SK-N-SH treated with all-trans-retinoic acid at 6 μM for 48 hours (cell line): ENCODE results near the gene WDR7.

Source experiments
- BACH2 ChIP-seq: fragments of 250-450 bp; sonication (Bioruptor Pico); IDR thresholded peaks from 2 replicates; pipeline ENCODE4 v1.9.0; 2021; ENCODE audit warnings: mild to moderate bottlenecking, borderline replicate concordance
- CSDC2 ChIP-seq: fragments of 250-450 bp; sonication (Bioruptor Pico); IDR thresholded peaks from 2 replicates; pipeline ENCODE4 v1.5.0; 2020; ENCODE audit warnings: mild to moderate bottlenecking, moderate library complexity
- ISL1 ChIP-seq: fragments of 250-450 bp; sonication (Bioruptor Pico); IDR thresholded peaks from 2 replicates; pipeline ENCODE4 v2.1.2; 2022; ENCODE audit warnings: mild to moderate bottlenecking, moderate library complexity
- PPARA ChIP-seq: fragments of 250-450 bp; sonication (Bioruptor Pico); IDR thresholded peaks from 2 replicates; pipeline ENCODE4 v1.5.0; 2020; ENCODE audit warnings: mild to moderate bottlenecking, borderline replicate concordance
- RARB ChIP-seq: fragments of 250-450 bp; sonication (Bioruptor Pico); IDR thresholded peaks from 2 replicates; pipeline ENCODE4 v1.8.0; 2021; ENCODE audit warnings: mild to moderate bottlenecking, moderate library complexity
- ZC3H10 ChIP-seq: fragments of 250-450 bp; sonication (Bioruptor Pico); IDR thresholded peaks from 2 replicates; pipeline ENCODE4 v1.5.1; 2021; ENCODE audit warnings: mild to moderate bottlenecking, moderate library complexity
- ZFP3 ChIP-seq: fragments of 250-450 bp; sonication (Bioruptor Pico); IDR thresholded peaks from 2 replicates; pipeline ENCODE4 v1.5.0; 2020; ENCODE audit warnings: mild to moderate bottlenecking, moderate library complexity
- ZFP30 ChIP-seq: fragments of 450-650 bp; formaldehyde crosslinking; IDR thresholded peaks from 2 replicates; pipeline ENCODE4 v1.5.0; 2022; ENCODE audit warnings: mild to moderate bottlenecking, moderate library complexity
- ZNF70 ChIP-seq: fragments of 450-650 bp; formaldehyde crosslinking; IDR thresholded peaks from 2 replicates; pipeline ENCODE4 v1.5.0; 2020; ENCODE audit warnings: mild to moderate bottlenecking, moderate library complexity
- ZNF8 ChIP-seq: fragments of 450-650 bp; formaldehyde crosslinking; IDR thresholded peaks from 2 replicates; pipeline ENCODE4 v1.5.0; 2020; ENCODE audit warnings: mild to moderate bottlenecking, moderate library complexity
- TF ChIP-seq, protein P1 (sequence below): fragments of 250-450 bp; sonication (Bioruptor Pico); IDR thresholded peaks from 2 replicates; pipeline ENCODE4 v1.8.0; 2020; ENCODE audit warnings: mild to moderate bottlenecking, moderate library complexity, borderline replicate concordance
- TF ChIP-seq, protein P2 (sequence below): fragments of 250-450 bp; sonication (Bioruptor Pico); IDR thresholded peaks from 2 replicates; pipeline ENCODE4 v1.5.1; 2020; ENCODE audit warnings: low read depth, mild to moderate bottlenecking, moderate library complexity

DNA sequence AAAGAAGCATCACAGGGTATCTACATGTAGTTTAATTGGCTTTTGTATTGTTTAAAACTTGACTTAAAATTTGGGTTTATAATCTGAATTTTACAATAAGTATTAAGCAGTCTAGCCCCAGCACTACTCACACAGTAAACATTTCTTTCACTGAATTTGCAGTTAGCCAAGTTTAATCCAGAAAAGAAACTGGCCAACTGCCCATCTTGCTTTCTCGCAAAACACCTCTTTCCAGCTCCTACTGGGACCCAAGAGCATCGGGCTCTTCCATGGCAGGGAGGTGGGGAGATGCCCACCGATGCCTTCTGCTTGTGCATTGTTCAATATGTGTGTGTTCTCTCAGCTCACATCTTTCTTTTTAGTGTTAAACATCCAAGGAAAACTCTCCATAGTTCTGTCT is 283.0 kb downstream of the WDR7 start:
- TF ChIP-seq ZNF8 (CRISPR knock-in tag) = no peak
- no peak for TF ChIP-seq CSDC2
- no peak for TF ChIP-seq ZFP3
- TF ChIP-seq, protein P1, sequence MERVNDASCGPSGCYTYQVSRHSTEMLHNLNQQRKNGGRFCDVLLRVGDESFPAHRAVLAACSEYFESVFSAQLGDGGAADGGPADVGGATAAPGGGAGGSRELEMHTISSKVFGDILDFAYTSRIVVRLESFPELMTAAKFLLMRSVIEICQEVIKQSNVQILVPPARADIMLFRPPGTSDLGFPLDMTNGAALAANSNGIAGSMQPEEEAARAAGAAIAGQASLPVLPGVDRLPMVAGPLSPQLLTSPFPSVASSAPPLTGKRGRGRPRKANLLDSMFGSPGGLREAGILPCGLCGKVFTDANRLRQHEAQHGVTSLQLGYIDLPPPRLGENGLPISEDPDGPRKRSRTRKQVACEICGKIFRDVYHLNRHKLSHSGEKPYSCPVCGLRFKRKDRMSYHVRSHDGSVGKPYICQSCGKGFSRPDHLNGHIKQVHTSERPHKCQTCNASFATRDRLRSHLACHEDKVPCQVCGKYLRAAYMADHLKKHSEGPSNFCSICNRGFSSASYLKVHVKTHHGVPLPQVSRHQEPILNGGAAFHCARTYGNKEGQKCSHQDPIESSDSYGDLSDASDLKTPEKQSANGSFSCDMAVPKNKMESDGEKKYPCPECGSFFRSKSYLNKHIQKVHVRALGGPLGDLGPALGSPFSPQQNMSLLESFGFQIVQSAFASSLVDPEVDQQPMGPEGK (CRISPR knock-in tag) = no peak
- no peak for TF ChIP-seq RARB
- no peak for TF ChIP-seq ZC3H10 (CRISPR knock-in tag)
- TF ChIP-seq ISL1 = no peak
- no peak for TF ChIP-seq BACH2
- TF ChIP-seq ZNF70 (CRISPR knock-in tag) = no peak
- TF ChIP-seq ZFP30 (CRISPR knock-in tag) = no peak
- TF ChIP-seq PPARA (CRISPR knock-in tag) = no peak
- TF ChIP-seq, protein P2, sequence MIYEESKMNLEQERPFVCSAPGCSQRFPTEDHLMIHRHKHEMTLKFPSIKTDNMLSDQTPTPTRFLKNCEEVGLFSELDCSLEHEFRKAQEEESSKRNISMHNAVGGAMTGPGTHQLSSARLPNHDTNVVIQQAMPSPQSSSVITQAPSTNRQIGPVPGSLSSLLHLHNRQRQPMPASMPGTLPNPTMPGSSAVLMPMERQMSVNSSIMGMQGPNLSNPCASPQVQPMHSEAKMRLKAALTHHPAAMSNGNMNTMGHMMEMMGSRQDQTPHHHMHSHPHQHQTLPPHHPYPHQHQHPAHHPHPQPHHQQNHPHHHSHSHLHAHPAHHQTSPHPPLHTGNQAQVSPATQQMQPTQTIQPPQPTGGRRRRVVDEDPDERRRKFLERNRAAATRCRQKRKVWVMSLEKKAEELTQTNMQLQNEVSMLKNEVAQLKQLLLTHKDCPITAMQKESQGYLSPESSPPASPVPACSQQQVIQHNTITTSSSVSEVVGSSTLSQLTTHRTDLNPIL (CRISPR knock-in tag) = no peak
